ENCODE measurements around the gene AJM1.
"Not testable (repeated sequence)": the region's sequence is repeated elsewhere in the genome, so short reads cannot be mapped to it uniquely, and the experiment has no call there.

AJM1 gene

DNA sequence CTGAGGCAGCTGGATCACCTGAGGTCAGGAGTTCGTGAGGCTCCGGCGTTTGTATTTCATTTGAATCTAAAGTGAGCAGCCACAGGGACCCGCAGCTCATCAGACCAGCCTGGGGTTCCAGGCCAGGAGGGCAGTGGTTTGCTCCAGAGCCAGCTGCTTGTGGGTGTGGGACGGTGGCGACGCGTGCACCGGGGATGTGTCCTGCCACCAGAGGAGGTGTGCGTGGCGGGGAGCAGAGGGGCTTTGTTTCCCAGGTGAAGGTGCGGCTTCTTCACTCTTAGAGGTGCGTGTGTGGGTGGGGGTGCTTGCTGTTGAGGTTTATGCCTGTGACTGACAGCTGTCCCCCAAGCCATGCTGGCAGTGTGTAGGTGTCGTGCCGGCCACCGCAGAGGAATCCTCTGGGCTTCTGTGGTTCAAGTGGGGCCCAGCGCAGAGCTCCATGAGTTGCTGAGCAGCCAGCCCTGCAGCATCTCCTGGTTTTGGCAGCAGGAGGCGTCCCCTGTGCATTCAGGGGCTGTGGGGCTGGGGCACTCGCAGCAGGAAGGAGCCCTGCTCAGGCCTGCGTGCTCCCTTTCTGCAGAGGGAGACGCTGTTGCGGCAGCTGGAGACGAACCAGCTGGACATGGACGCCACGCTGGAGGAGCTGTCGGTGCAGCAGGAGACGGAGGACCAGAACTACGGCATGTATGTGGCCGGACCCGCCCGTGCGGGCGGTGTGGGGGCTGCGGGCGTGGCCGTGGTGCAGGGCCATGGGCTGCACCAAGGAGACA is 6.9 kb upstream of the AJM1 start:
- no peaks in the 10 kb centered on the region for H3K27me3 Mint-ChIP-seq (ENCODE audit: low read depth)
- no peaks in the 10 kb centered on the region for H3K9me3 Mint-ChIP-seq
- TF ChIP-seq, protein P1, sequence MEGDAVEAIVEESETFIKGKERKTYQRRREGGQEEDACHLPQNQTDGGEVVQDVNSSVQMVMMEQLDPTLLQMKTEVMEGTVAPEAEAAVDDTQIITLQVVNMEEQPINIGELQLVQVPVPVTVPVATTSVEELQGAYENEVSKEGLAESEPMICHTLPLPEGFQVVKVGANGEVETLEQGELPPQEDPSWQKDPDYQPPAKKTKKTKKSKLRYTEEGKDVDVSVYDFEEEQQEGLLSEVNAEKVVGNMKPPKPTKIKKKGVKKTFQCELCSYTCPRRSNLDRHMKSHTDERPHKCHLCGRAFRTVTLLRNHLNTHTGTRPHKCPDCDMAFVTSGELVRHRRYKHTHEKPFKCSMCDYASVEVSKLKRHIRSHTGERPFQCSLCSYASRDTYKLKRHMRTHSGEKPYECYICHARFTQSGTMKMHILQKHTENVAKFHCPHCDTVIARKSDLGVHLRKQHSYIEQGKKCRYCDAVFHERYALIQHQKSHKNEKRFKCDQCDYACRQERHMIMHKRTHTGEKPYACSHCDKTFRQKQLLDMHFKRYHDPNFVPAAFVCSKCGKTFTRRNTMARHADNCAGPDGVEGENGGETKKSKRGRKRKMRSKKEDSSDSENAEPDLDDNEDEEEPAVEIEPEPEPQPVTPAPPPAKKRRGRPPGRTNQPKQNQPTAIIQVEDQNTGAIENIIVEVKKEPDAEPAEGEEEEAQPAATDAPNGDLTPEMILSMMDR (IDR thresholded peaks at IDR 0.05; ENCODE audit: unreplicated experiment in 3 of 3), result no peak
- peaks cover 13% of the 10 kb centered on the region for H3K36me3 Mint-ChIP-seq (ENCODE audit: low read depth)
- no peak overlapping the region for H3K4me3 Mint-ChIP-seq
- no peak overlapping the region for H3K27ac Mint-ChIP-seq
- peaks cover 11% of the 10 kb centered on the region for H3K4me1 Mint-ChIP-seq

DNA sequence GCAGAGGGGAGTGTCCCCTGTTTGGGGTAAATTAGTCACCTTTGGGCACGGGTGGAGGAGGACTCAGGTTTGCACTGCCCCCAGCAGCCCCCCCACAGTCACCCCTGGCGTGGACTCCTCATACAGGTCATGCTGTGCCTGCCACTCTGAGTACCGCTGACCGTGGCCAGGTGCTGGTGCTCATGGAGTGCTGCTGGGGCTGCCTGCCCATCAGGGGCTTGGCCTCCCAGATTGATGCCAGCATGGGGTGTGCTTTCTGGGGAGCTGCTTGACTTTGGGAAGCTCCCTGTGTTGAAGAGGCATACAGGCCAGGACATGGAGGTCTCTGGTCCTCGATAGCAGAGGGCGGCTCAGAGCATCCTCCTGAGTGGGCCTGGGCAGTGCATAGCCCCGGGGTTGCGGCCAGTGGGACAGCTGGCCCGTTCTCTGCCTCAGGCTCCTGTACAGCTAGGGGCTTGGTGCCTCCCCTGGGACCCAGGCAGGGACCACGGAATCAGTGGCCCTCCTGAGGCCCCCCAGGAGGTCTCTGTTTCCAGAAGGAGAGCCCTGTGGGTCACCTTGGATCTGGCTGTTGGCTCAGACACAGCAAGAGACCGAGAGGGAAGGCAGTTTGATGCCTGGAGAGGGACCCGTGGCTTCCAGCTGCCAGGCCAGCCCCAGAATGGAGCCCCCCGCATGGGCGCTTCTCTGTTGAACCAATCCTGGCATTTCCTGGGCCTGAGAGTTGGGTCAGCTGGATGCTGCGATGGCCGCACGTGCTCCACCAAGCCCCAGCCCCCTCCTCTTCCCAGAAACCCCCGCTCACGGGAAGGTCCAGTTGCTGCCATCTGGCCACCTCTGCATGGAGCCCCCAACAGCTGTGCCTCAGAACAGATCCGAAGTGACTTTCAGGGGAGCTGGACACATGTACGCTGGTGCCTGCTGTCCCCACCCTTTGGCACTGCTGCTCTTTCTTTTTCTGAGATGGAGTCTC is 6.1 kb upstream of the AJM1 start:
- Mint-ChIP-seq H3K36me3 (ENCODE audit: low read depth) (peaks cover 13% of the 10 kb centered on the region), H3K9me3 (no peaks in the 10 kb centered on the region), H3K27me3 (ENCODE audit: low read depth) (no peaks in the 10 kb centered on the region), H3K27ac (no peak overlapping the region), H3K4me3 (no peak overlapping the region), H3K4me1 (peaks cover 19% of the 10 kb centered on the region)
- TF ChIP-seq, protein P1 (IDR thresholded peaks at IDR 0.05; ENCODE audit: unreplicated experiment in 3 of 3), result no peak

DNA sequence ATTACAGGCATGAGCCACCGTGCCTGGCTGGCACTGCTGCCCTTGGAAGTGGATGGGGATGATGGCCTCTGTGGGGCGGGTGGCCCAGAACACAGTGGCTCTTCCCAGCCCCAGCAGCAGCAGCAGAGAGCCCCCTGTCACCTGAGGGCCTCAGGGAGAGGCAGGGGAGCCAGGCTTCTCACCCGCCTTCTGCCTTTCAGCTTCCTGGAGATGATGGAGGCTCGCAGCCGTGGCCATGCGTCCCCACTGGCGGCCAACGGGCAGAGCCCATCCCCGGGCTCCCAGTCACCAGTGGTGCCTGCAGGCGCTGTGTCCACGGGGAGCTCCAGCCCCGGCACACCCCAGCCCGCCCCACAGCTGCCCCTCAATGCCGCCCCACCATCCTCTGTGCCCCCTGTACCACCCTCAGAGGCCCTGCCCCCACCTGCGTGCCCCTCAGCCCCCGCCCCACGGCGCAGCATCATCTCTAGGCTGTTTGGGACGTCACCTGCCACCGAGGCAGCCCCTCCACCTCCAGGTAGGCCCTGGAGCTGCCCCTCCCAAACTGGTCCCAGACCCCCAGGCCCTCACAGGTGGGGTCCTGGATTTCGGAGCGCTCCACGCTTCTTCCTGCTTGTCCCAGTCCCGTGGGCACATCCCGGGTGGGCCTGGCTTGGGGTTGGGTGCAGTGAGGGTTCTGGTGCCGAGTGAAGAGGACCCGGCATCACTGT is 5.0 kb upstream of the AJM1 start:
- Mint-ChIP-seq H3K9me3 (no peaks in the 10 kb centered on the region), H3K4me1 (peaks cover 28% of the 10 kb centered on the region), H3K36me3 (ENCODE audit: low read depth) (peaks cover 9% of the 10 kb centered on the region), H3K4me3 (no peak overlapping the region), H3K27ac (no peak overlapping the region), H3K27me3 (ENCODE audit: low read depth) (no peaks in the 10 kb centered on the region)
- TF ChIP-seq, protein P1 (IDR thresholded peaks at IDR 0.05; ENCODE audit: unreplicated experiment in 3 of 3), result no peak

DNA sequence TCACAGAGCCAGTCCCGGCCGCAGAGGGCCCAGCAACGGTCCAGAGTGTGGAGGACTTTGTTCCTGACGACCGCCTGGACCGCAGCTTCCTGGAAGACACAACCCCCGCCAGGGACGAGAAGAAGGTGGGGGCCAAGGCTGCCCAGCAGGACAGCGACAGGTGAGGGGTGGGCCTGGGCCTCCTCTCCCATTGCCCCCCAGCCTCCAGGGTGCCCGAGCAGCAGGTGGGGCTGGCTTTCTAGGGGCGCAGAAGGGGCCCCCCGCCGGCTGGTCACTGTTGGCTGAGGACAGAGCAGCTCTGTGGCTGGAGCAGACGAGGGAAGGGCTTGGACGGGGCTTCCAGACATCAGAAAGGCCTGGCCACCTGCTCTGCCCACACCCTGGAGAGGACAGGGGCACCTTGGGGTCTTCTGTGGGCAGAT is 4.4 kb upstream of the AJM1 start:
- peaks cover 29% of the 10 kb centered on the region for H3K4me1 Mint-ChIP-seq
- H3K27me3 Mint-ChIP-seq (ENCODE audit: low read depth); H3K36me3 Mint-ChIP-seq (ENCODE audit: low read depth); H3K27ac Mint-ChIP-seq; H3K4me3 Mint-ChIP-seq; H3K9me3 Mint-ChIP-seq: not testable (repeated sequence)

DNA sequence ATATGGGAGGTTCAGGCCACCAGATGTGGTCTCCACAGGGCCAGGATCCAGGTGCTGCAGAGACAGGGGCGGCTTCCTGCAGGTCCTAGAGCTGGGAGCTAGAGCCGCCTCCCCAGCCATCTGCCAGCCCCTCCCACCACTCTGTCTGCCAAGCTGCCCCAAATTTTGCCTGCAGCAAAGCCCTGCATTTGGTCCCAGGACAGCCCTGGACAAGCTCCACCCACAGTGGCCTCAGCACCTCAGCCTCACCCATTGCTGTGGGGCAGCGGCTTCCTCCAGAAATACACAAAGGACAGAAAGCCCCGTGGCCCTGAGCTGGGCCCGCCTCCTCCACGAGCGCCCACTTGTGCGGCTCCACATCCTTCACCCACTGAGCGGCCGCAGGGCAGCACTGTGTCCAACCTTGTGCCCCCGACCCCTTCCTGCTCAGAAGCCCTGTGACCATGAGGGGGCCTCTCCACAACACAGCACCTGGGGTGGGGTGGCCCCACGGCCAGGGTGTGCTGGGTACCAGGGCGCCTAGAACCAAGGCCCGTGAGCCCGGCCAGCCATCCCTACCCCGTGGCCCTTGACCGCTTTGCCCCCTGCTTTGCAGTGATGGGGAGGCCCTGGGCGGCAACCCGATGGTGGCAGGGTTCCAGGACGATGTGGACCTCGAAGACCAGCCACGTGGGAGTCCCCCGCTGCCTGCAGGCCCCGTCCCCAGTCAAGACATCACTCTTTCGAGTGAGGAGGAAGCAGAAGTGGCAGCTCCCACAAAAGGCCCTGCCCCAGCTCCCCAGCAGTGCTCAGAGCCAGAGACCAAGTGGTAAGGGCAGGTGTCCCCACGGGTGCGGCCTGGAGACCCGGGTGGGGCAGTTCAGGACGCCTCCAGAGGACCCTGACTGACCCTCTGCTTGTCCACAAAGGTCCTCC is 3.7 kb upstream of the AJM1 start:
- Mint-ChIP-seq H3K4me3 (no peak overlapping the region), H3K27ac (no peak overlapping the region), H3K9me3 (no peaks in the 10 kb centered on the region), H3K27me3 (ENCODE audit: low read depth) (no peaks in the 10 kb centered on the region), H3K36me3 (ENCODE audit: low read depth) (peaks cover 6% of the 10 kb centered on the region), H3K4me1 (peaks cover 29% of the 10 kb centered on the region)
- TF ChIP-seq, protein P1 (IDR thresholded peaks at IDR 0.05; ENCODE audit: unreplicated experiment in 3 of 3), result no peak
